GM12878 (cell line): ENCODE measurements around the gene SETD2. TPM values are rescaled to one million over a fixed set of nuclear protein-coding genes. Genes with fewer than 3 reads are reported as not detected.
"Not testable (repeated sequence)": the region's sequence is repeated elsewhere in the genome, so short reads cannot be mapped to it uniquely, and the experiment has no call there.

Experiments used
- ATAC-seq: fragments of 200-7000 bp; cut with Tn5 transposase; 3 replicates; pipeline ENCODE4 v1.9.1; 2020; ENCODE audit warnings: mild to moderate bottlenecking, moderate library complexity
- BruUV-seq: library from RNA; stranded (reverse); fragments of 400-500 nt; replicated peaks from 2 replicates; lab custom pipeline; 2021; lab: Mats Ljungman, UMichigan
- CTCF ChIA-PET: fragments of 300-600 bp; sonication (Branson Sonifier 250); formaldehyde crosslinking; extraction: SDS; loops from one replicate; lab custom pipeline; 2021; ENCODE audit warnings: inconsistent platforms; lab: Yijun Ruan, JAX
- POLR2A ChIA-PET: fragments of 350-600 bp; formaldehyde crosslinking; extraction: SDS; loops from one replicate; lab custom pipeline; 2021; ENCODE audit warnings: inconsistent platforms; lab: Charles Lee
- RAD21 ChIA-PET: fragments of 300-600 bp; sonication (Branson Sonifier 250); formaldehyde crosslinking; loops from one replicate; lab custom pipeline; 2023; ENCODE audit warnings: antibody characterized with exemption; ENCODE audit not compliant: unreplicated experiment; lab: Charles Lee
- SMC1A ChIA-PET: fragments of 300-600 bp; sonication (Branson Sonifier 250); formaldehyde crosslinking; loops from one replicate; lab custom pipeline; 2023; ENCODE audit not compliant: unreplicated experiment, uncharacterized antibody; lab: Charles Lee
- DNase-seq: peaks from one replicate; pipeline ENCODE4 v3.0.0-alpha.2; 2011; ENCODE audit warnings: low read depth, low spot score
- FAIRE-seq: peaks from 3 replicates; lab custom pipeline; 2011; peaks lifted over from hg19 to GRCh38; lab: Jason Lieb, UNC
- H2AFZ ChIP-seq: 2 replicates; pipeline ENCODE4 v1.6.0; 2011; ENCODE audit warnings: low read depth, low read length, control low read depth; ENCODE audit not compliant: control insufficient read depth
- H3K27ac ChIP-seq: 2 replicates; pipeline ENCODE4 v1.5.1; 2011; ENCODE audit warnings: control low read depth; ENCODE audit not compliant: control insufficient read depth, insufficient read depth
- H3K27me3 ChIP-seq, 2 experiments: replicated peaks in 1 of 2; 2 replicates each; pipeline versions ENCODE4 v1.6.0 to v1.6.1; 2011; ENCODE audit warnings: low read length in 1 of 2; ENCODE audit not compliant: control insufficient read depth in 2 of 2, insufficient read depth in 2 of 2
- H3K36me3 ChIP-seq, 2 experiments: 2 replicates each; pipeline ENCODE4 v1.5.1; 2011; ENCODE audit warnings: low read length in 1 of 2; ENCODE audit not compliant: control insufficient read depth in 2 of 2, insufficient read depth in 2 of 2
- H3K4me1 ChIP-seq: 2 replicates; pipeline ENCODE4 v1.6.1; 2011; ENCODE audit warnings: mild to moderate bottlenecking, low read length, moderate library complexity, mixed read lengths; ENCODE audit not compliant: control insufficient read depth, insufficient read depth
- H3K4me2 ChIP-seq: 2 replicates; pipeline ENCODE4 v1.6.0; 2011; ENCODE audit warnings: control low read depth; ENCODE audit not compliant: control insufficient read depth, insufficient read depth
- H3K4me3 ChIP-seq: fragments of 200-600 bp; sonication (generic); 2 replicates; pipeline ENCODE4 v1.5.1; 2016
- H3K79me2 ChIP-seq: 2 replicates; pipeline ENCODE4 v1.6.0; 2011; ENCODE audit warnings: low read length; ENCODE audit not compliant: control insufficient read depth, insufficient read depth
- H3K9ac ChIP-seq: 2 replicates; pipeline ENCODE4 v1.8.0; 2011; ENCODE audit warnings: low read length, control low read depth, mixed read lengths; ENCODE audit not compliant: control insufficient read depth, insufficient read depth
- H3K9me3 ChIP-seq: replicated peaks from 3 replicates; pipeline ENCODE4 v1.5.1; 2011; ENCODE audit warnings: mild to moderate bottlenecking, low read length; ENCODE audit not compliant: control insufficient read depth, insufficient read depth
- H4K20me1 ChIP-seq: 2 replicates; pipeline ENCODE4 v1.6.0; 2011; ENCODE audit not compliant: control insufficient read depth, insufficient read depth
- BCLAF1 ChIP-seq: fragments of 450-650 bp; IDR thresholded peaks from 2 replicates; pipeline ENCODE4 v1.6.1; 2017; ENCODE audit warnings: antibody characterized with exemption, mild to moderate bottlenecking, moderate library complexity
- CHD1 ChIP-seq: IDR thresholded peaks from 2 replicates; pipeline ENCODE4 v1.6.1; 2012; ENCODE audit warnings: low read depth, low read length, improper control_type of control experiment
- JUNB ChIP-seq: IDR thresholded peaks from 2 replicates; pipeline ENCODE4 v1.6.1; 2016; ENCODE audit warnings: antibody characterized with exemption, mild to moderate bottlenecking
- SKIL ChIP-seq: fragments of 450-650 bp; IDR thresholded peaks from 2 replicates; pipeline ENCODE4 v1.6.1; 2017; ENCODE audit warnings: mild to moderate bottlenecking, low read depth, inconsistent platforms; ENCODE audit not compliant: poor library complexity, severe bottlenecking
- WGBS: methylation state at CpG from one replicate; pipeline ENCODE4 v1.1.6; 2016; ENCODE audit warnings: low lambda C conversion rate; ENCODE audit not compliant: insufficient replicate concordance, insufficient coverage; ENCODE audit errors: missing lambda C conversion rate; 5-methylcytosine and 5-hydroxymethylcytosine counted together
- in situ Hi-C: fragments of 300-500 bp; cut with MboI; formaldehyde crosslinking; loops from 9 replicates; pipeline ENCODE4 v1.14.3; 2018; ENCODE audit warnings: mixed read lengths
- intact Hi-C: fragments of 100-400 bp; cut with micrococcal nuclease; formaldehyde crosslinking; loops from one replicate; pipeline ENCODE4 v1.14.2; 2022; ENCODE audit not compliant: unreplicated experiment
- polyA plus RNA-seq, 11 experiments: library from polyadenylated mRNA; depleted of rRNA in 4 of 11; unstranded in 6 of 11; stranded (reverse) in 5 of 11; fragments of >200 nt; fragmentation: Nextera tagmentation in 4 of 11; fragmentation: Illumina TruSeq in 1 of 11; extraction: Ambion mirVana in 4 of 11; extraction: Trizol in 1 of 11; gene quantifications; 1 replicate in 1 of 11; 2 replicates in 10 of 11; pipeline versions ENCODE4 v1.2.1 to v1.2.3, GENCODE V29; 2011 to 2016; ENCODE audit warnings: inconsistent platforms in 2 of 11, missing spikeins in 2 of 11, low read depth in 1 of 11
- total RNA-seq, 4 experiments: library from RNA; depleted of rRNA in 3 of 4; stranded (reverse); fragments of >200 nt in 3 of 4; fragmentation: Illumina TruSeq in 1 of 4; extraction: Trizol in 1 of 4; gene quantifications; 2 replicates each; pipeline versions ENCODE4 v1.2.1 to v1.2.3, GENCODE V29; 2013 to 2021

Gene SETD2
- total and polyA plus RNA-seq, 10 of the 15 experiments (the other 5 are each of a cell fraction or from before 2014, with no cell fraction given), result 8.4 to 44.9 (median 24.5) TPM

- no peak for TF ChIP-seq SKIL
- no peak; the same call in 1 of the 2 replicates for TF ChIP-seq JUNB
- no peak for TF ChIP-seq BCLAF1
- no peak for TF ChIP-seq CHD1
These were observed 46.0 kb downstream of the SETD2 start (continued) for GRCh38 chr3:47117807-47118364.

GRCh38 chr3:47115524-47115923 is 48.4 kb downstream of the SETD2 start:
- ChIA-PET POLR2A (interaction anchor here (1.1 to 1.2 kb wide), 2 partner anchors 8 to 49 kb away, joined by 3 to 4 read pairs; partner anchors contain the start of gene SETD2), SMC1A (interaction anchor here (0.6 to 1.7 kb wide), 11 partner anchors 9 to 1159 kb away, joined by 3 to 5 read pairs (median 3); no protein-coding TSS in a partner anchor), CTCF (interaction anchor here (0.7 to 1.8 kb wide), 2 partner anchors 41 to 49 kb away, joined by 3 to 5 read pairs; partner anchors contain the start of gene SETD2), RAD21 (interaction anchor here (1.1 to 1.4 kb wide), 2 partner anchors 8 to 50 kb away, joined by 3 read pairs; no protein-coding TSS in a partner anchor)
- H3K4me2 ChIP-seq, H3K79me2 ChIP-seq, H3K27me3 ChIP-seq, in situ Hi-C loops, H4K20me1 ChIP-seq, H2AFZ ChIP-seq, intact Hi-C loops, H3K9ac ChIP-seq, H3K4me1 ChIP-seq, H3K4me3 ChIP-seq, BruUV-seq, DNase-seq, FAIRE-seq, H3K9me3 ChIP-seq, H3K27ac ChIP-seq, ATAC-seq: not testable (repeated sequence)
- peaks cover 4 to 43% of the 10 kb centered on the region in 2 experiments for H3K36me3 ChIP-seq
- WGBS, result 98% methylated on average over 2 of the region's 2 CpGs
